ENCODE measurements around the gene JMJD7. TPM values are rescaled to one million over a fixed set of nuclear protein-coding genes. Genes with fewer than 3 reads are reported as not detected.

JMJD7 gene
- total RNA-seq, 6 experiments from 2014 or later = 6.0 to 8.6 (median 7.3) TPM

DNA sequence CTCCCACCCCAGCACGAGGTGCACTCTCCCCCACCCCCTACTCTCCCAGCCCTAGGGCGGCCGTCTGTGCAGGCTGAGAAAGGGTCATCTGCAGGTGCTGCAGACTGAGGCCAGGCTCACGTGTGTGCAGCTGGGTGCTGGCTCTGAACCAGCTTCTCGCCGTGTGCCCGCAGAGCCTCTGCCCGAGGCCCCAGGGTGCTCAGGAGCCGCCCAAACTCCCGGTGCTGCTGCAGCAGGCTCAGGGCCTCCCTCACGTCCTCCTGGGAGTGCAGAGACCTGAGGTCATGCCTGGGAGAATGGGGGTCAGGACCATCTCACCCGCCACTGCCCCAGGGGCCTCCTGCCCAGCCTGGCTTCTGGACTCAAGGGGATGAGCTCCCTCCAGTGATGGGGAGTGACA is 48.8 kb downstream of the JMJD7 start:
- intact Hi-C loops (cut with DNase I) = no loop called here
- Histone ChIP-seq H3K4me3 (no peak overlapping the region), H3K4me1 (peaks cover 0 to 19% (median 9%) of the 10 kb centered on the region in 4 donors), H3K36me3 (no peaks in the 10 kb centered on the region), H3K9me3 (no peaks in the 10 kb centered on the region), H3K27me3 (no peaks in the 10 kb centered on the region), H3K27ac (no peak overlapping the region)
- DNase-seq (peak in 1 of 3 donors; percentile 46), ATAC-seq (no peak)
- TF ChIP-seq, protein P1, sequence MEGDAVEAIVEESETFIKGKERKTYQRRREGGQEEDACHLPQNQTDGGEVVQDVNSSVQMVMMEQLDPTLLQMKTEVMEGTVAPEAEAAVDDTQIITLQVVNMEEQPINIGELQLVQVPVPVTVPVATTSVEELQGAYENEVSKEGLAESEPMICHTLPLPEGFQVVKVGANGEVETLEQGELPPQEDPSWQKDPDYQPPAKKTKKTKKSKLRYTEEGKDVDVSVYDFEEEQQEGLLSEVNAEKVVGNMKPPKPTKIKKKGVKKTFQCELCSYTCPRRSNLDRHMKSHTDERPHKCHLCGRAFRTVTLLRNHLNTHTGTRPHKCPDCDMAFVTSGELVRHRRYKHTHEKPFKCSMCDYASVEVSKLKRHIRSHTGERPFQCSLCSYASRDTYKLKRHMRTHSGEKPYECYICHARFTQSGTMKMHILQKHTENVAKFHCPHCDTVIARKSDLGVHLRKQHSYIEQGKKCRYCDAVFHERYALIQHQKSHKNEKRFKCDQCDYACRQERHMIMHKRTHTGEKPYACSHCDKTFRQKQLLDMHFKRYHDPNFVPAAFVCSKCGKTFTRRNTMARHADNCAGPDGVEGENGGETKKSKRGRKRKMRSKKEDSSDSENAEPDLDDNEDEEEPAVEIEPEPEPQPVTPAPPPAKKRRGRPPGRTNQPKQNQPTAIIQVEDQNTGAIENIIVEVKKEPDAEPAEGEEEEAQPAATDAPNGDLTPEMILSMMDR (IDR thresholded peaks at IDR 0.05) = no peak
- TF ChIP-seq POLR2A (IDR thresholded peaks at IDR 0.05) = no peak
- no CpG with 5 or more reads among the region's 12 CpGs for WGBS (ENCODE audit: insufficient coverage, low coverage, low lambda C conversion rate, missing lambda C conversion rate)

- Histone ChIP-seq H3K27me3 (no peaks in the 10 kb centered on the region), H3K36me3 (no peaks in the 10 kb centered on the region), H3K4me3 (no peak overlapping the region), H3K27ac (no peak overlapping the region), H3K9me3 (no peaks in the 10 kb centered on the region), H3K4me1 (peaks cover 0 to 29% (median 14%) of the 10 kb centered on the region in 4 donors)
- WGBS (ENCODE audit: insufficient coverage, low coverage, low lambda C conversion rate, missing lambda C conversion rate) = 100% methylated on average over 1 of the region's 13 CpGs
- intact Hi-C loops (cut with DNase I) = no loop called here
- TF ChIP-seq, protein P1 (IDR thresholded peaks at IDR 0.05) = no peak
- no peak for TF ChIP-seq POLR2A (IDR thresholded peaks at IDR 0.05)
- no peak for DNase-seq
- ATAC-seq = no peak
Measured at GRCh38 chr15:41877631-41878354, 49.9 kb downstream of the JMJD7 start.

- ATAC-seq (no peak), DNase-seq (no peak)
- TF ChIP-seq, protein P1 (IDR thresholded peaks at IDR 0.05) = no peak
- no peak for TF ChIP-seq POLR2A (IDR thresholded peaks at IDR 0.05)
- intact Hi-C loops (cut with DNase I) = no loop called here
- H3K4me3 ChIP-seq = no peak overlapping the region
- H3K9me3 ChIP-seq = no peaks in the 10 kb centered on the region
- H3K27me3 ChIP-seq = no peaks in the 10 kb centered on the region
- H3K27ac ChIP-seq = no peak overlapping the region
- H3K36me3 ChIP-seq = no peaks in the 10 kb centered on the region
- peaks cover 0 to 34% (median 17%) of the 10 kb centered on the region in 4 donors for H3K4me1 ChIP-seq
- 60% methylated on average over 1 of the region's 10 CpGs for WGBS (ENCODE audit: insufficient coverage, low coverage, low lambda C conversion rate, missing lambda C conversion rate)
Measured at GRCh38 chr15:41878355-41878699, 50.4 kb downstream of the JMJD7 start.

DNA sequence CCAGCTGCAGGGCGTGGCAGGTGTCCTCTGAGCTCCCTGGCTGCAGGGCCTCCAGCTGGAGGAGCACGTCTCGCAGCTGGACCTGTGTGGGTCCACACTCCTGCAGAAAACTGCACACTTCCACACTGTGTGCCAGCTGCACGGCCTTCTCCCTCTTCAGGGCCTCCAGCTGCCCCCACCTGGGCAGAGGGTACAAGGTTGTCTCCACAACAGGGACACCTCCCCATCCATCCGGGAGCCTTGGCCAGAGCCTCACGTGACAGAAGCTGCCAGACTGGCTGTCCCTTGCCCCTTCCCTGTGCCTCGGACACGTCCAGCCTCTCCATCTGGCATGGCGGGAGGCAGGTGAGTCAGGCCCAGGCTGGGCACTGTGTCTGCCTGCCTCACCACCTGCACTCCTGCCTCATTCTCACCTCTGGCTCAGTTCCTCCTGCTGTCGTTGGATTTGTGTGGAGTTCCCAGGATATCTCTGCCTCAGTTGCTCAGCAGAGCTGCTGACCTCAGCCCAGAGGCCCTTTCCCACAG is 51.5 kb downstream of the JMJD7 start:
- Histone ChIP-seq H3K9me3 (no peaks in the 10 kb centered on the region), H3K4me3 (no peak overlapping the region), H3K27me3 (no peaks in the 10 kb centered on the region), H3K4me1 (peaks cover 0 to 44% (median 22%) of the 10 kb centered on the region in 4 donors), H3K36me3 (no peaks in the 10 kb centered on the region), H3K27ac (no peak overlapping the region)
- intact Hi-C loops (cut with DNase I) = no loop called here
- TF ChIP-seq, protein P1 (IDR thresholded peaks at IDR 0.05) = no peak
- no peak for TF ChIP-seq POLR2A (IDR thresholded peaks at IDR 0.05)
- WGBS (ENCODE audit: insufficient coverage, low coverage, low lambda C conversion rate, missing lambda C conversion rate) = 80% methylated on average over 7 of the region's 10 CpGs
- DNase-seq (no peak), ATAC-seq (no peak)
